Progenitor cell of endocrine pancreas (in vitro differentiated cells): ENCODE measurements around the gene CLIC5. TPM values are rescaled to one million over a fixed set of nuclear protein-coding genes. Genes with fewer than 3 reads are reported as not detected.

Source experiments
- DNase-seq: peaks from one replicate; pipeline ENCODE4 v3.0.0; 2021; ENCODE audit warnings: low spot score; ENCODE audit not compliant: unreplicated experiment
- H3K27ac Mint-ChIP-seq: 2 replicates; pipeline ENCODE4 v1.8.0; 2021; ENCODE audit warnings: mild to moderate bottlenecking, moderate library complexity, mixed read lengths
- H3K27me3 Mint-ChIP-seq: 2 replicates; pipeline ENCODE4 v1.8.0; 2021; ENCODE audit warnings: mixed read lengths
- H3K36me3 Mint-ChIP-seq: 2 replicates; pipeline ENCODE4 v1.8.0; 2022; ENCODE audit warnings: mixed read lengths; ENCODE audit not compliant: insufficient read depth
- H3K4me1 Mint-ChIP-seq: 2 replicates; pipeline ENCODE4 v1.8.0; 2021; ENCODE audit warnings: low read depth, mixed read lengths
- H3K4me3 Mint-ChIP-seq: 2 replicates; pipeline ENCODE4 v1.8.0; 2021; ENCODE audit warnings: low read depth, mild to moderate bottlenecking, moderate library complexity, mixed read lengths
- H3K9me3 Mint-ChIP-seq: 2 replicates; pipeline ENCODE4 v1.8.0; 2021; ENCODE audit warnings: low read depth, mixed read lengths
- CTCF ChIP-seq: fragments of 200-600 bp; sonication (generic); IDR thresholded peaks from one replicate; pipeline ENCODE4 v1.5.0; 2021; ENCODE audit warnings: antibody characterized with exemption, mild to moderate bottlenecking; ENCODE audit not compliant: unreplicated experiment
- total RNA-seq: library from RNA; stranded (reverse); gene quantifications from 2 replicates; pipeline ENCODE4 v1.2.1, GENCODE V29; 2021

Gene CLIC5
- total RNA-seq, 1 donor from 2014 or later, result 35.9 TPM

DNA sequence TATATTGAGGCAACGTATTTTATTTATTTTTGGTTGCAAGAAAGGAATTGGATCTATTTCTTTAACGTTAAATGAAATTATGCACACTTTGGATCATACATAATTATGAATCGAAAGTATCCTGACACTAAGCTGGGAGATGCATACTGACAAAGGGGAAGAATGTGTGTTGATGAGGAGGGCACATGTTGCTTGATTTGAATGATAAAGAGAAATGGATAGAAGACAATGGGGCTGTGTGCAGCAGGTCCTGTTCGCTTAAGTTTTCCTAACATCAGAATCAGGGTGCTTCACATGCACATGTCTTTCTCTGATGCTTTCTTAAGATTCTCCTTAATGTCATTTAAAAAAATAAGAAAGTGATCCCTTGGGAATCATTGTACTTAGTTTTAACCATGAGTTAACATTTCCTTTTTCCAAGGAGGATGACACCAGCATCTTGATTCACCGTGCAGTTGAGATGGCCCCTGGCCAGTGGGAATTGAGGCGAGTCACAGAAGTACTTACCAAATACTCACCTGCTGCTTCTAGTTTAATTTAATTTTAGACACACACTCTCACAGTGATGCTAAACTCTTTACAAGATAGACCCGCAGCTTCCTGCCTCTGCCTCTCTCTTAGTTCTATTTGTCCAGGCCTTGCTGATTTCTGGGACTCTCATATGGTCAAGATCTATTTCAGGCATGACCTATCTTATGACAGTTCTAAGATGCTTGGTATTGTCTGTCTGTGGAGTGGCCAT lies 116.5 kb downstream of the CLIC5 start:
- Mint-ChIP-seq H3K27me3 (no peaks in the 10 kb centered on the region), H3K4me3 (no peak overlapping the region), H3K27ac (no peak overlapping the region), H3K36me3 (peaks cover 15% of the 10 kb centered on the region), H3K4me1 (peaks cover 8% of the 10 kb centered on the region), H3K9me3 (no peaks in the 10 kb centered on the region)
- TF ChIP-seq CTCF, result no peak
- no peak for DNase-seq

DNA sequence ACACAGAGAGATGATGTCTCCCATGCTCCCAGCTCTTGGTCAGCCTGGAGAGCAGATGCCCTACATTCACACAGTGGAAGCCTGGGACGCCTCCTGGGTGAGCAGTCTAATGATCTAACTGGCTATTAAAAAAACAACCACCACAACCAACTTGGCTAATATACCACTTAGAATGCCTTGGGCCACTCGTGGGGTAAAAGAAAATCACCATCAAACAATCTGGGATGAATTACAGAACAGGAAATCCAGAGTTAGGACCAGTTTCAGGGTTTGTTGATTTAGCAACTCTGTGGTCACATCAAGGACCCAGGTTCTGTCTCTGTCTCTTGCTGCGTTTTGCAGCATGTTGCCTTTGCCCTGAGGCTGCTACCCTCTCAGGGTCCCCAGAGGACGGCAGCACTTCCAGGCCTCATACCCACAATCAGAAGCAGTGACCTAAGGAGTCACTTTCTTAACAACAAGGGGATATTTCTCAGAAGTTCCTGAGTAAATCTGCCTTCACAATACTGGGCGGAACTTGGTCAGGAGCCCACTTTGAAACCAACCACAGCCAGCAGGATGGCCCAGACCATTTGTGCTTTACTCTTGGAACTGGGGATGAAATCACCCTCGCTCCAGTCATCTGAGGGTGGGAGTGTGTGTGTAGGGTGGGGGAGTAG lies 118.7 kb downstream of the CLIC5 start:
- TF ChIP-seq CTCF, result no peak
- H3K9me3 Mint-ChIP-seq, result no peaks in the 10 kb centered on the region
- H3K4me1 Mint-ChIP-seq, result peaks cover 8% of the 10 kb centered on the region
- H3K27ac Mint-ChIP-seq, result no peak overlapping the region
- peaks cover 6% of the 10 kb centered on the region for H3K36me3 Mint-ChIP-seq
- DNase-seq, result no peak
- no peaks in the 10 kb centered on the region for H3K27me3 Mint-ChIP-seq
- no peak overlapping the region for H3K4me3 Mint-ChIP-seq

DNA sequence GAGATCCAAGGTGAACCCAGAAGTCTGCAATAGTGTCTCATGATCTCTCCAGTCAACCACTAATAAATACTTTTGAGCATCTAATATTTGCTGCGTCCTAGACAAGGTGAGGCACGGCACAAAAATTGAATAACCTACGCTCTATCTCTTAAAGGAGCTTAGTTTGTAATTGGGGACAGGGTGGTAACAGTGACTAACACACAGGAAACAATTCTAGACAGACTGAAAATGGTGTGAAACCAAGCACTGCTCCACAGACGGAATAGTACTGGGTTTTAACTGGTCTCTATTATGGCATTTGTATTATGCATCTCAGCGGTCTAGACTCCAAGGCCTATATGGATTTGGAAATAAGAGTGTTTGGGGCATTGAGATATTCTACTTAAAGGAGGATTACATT lies 120.1 kb downstream of the CLIC5 start:
- DNase-seq, result no peak
- H3K36me3 Mint-ChIP-seq, result peaks cover 2% of the 10 kb centered on the region
- TF ChIP-seq CTCF, result no peak
- no peak overlapping the region for H3K27ac Mint-ChIP-seq
- peaks cover 4% of the 10 kb centered on the region for H3K4me1 Mint-ChIP-seq
- H3K27me3 Mint-ChIP-seq, result no peaks in the 10 kb centered on the region
- no peaks in the 10 kb centered on the region for H3K9me3 Mint-ChIP-seq
- no peak overlapping the region for H3K4me3 Mint-ChIP-seq

DNA sequence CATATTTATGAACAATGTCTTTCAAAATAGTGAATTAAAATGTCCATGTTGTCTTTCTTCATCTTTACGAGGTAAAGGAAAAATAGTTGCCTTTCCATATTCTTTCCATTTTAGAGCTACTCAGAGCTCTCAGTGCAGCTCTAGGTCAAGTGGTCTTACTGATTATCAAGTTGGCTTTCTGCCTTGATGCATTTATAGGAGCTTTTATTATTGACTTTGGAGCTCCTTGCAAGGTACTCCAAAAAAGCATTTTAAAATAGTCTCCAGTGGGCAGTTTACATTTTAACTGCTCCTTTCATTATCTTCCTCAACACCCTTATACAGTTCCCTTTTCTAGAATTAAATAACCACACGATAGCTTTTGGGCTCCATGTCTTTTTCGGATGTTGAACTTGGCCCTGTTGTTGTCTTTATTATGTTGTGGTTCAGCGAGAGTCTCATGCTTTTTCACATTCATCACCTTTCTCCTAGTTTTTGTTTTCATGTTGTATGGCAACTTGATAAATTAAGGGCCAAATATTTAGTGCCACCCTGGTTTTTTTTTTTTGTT lies 122.9 kb downstream of the CLIC5 start:
- no peak overlapping the region for H3K4me3 Mint-ChIP-seq
- no peaks in the 10 kb centered on the region for H3K4me1 Mint-ChIP-seq
- no peak for DNase-seq
- H3K27ac Mint-ChIP-seq, result no peak overlapping the region
- peaks cover 1% of the 10 kb centered on the region for H3K27me3 Mint-ChIP-seq
- no peaks in the 10 kb centered on the region for H3K9me3 Mint-ChIP-seq
- no peak for TF ChIP-seq CTCF
- H3K36me3 Mint-ChIP-seq, result no peaks in the 10 kb centered on the region

GRCh38 chr6:45892196-45892595 lies 123.5 kb downstream of the CLIC5 start:
- no peaks in the 10 kb centered on the region for H3K9me3 Mint-ChIP-seq
- no peak for TF ChIP-seq CTCF
- DNase-seq, result no peak
- no peak overlapping the region for H3K27ac Mint-ChIP-seq
- H3K27me3 Mint-ChIP-seq, result peaks cover 3% of the 10 kb centered on the region
- no peak overlapping the region for H3K4me3 Mint-ChIP-seq
- no peaks in the 10 kb centered on the region for H3K4me1 Mint-ChIP-seq
- no peaks in the 10 kb centered on the region for H3K36me3 Mint-ChIP-seq
